H1 (cell line): Measurements from ENCODE around the gene LENG9. TPM values are rescaled to one million over a fixed set of nuclear protein-coding genes. Genes with fewer than 3 reads are reported as not detected.

Experiments used
- JUN ChIP-seq: IDR thresholded peaks from 2 replicates; pipeline ENCODE4 v1.6.1; 2011; ENCODE audit warnings: low read depth, mild to moderate bottlenecking, improper control_type of control experiment, low read length
- KDM5A ChIP-seq: fragments of 200-600 bp; IDR thresholded peaks from 2 replicates; pipeline ENCODE4 v1.7.1; 2012; ENCODE audit warnings: mild to moderate bottlenecking, low read length, inconsistent platforms, mixed read lengths
- SIN3A ChIP-seq, 2 experiments: IDR thresholded peaks in 1 of 2; conservative IDR thresholded peaks in 1 of 2; 2 replicates each; pipeline ENCODE4 v1.6.1; 2011 to 2012; ENCODE audit warnings: low read length in 2 of 2, improper control_type of control experiment in 1 of 2, low read depth in 1 of 2, mild to moderate bottlenecking in 1 of 2
- polyA plus RNA-seq, 7 experiments: library from polyadenylated mRNA; depleted of rRNA in 3 of 7; stranded (reverse) in 5 of 7; unstranded in 2 of 7; fragments of >200 nt in 5 of 7; fragments of 200-250 nt in 2 of 7; gene quantifications; 1 replicate in 5 of 7; 2 replicates in 1 of 7; 4 replicates in 1 of 7; pipeline versions ENCODE4 v1.2.1 to v1.2.3, GENCODE V29; 2011 to 2013; ENCODE audit warnings: missing spikeins in 2 of 7, mixed read lengths in 2 of 7
- total RNA-seq: library from RNA; stranded (reverse); fragmentation: NEBNext Ultra II Directional; extraction: Animal tissue kit (Norgen Biotek cat#: 25700); gene quantifications from 2 replicates; pipeline ENCODE4 v1.2.1, GENCODE V29; 2021

Gene LENG9
- total and polyA plus RNA-seq, 2 of the 8 experiments (the other 6 are each of a cell fraction or from before 2014, with no cell fraction given): 1.6 to 3.9 TPM

GRCh38 chr19:54449701-54450069 is 13.9 kb downstream of the LENG9 start (continued):
- TF ChIP-seq SIN3A (conservative IDR thresholded peaks at IDR 0.05 in 1 of 2, IDR thresholded peaks at IDR 0.05 in 1 of 2; ENCODE audit: low read depth in 1 of 2, low read length in 2 of 2) (no peak), KDM5A (no peak), JUN (no peak)
